T-helper 9 cell (primary cell): Measurements from ENCODE around the gene FOXD1.
"Not testable (repeated sequence)": the region's sequence is repeated elsewhere in the genome, so short reads cannot be mapped to it uniquely, and the experiment has no call there.

ENCODE experiments used
- DNase-seq: peaks from one replicate; pipeline ENCODE4 v3.0.0-alpha.2; 2020
- total RNA-seq, 2 donors: gene quantifications; one replicate each; lab custom pipeline; 2026; lab: John Stamatoyannopoulos, UW

The FOXD1 gene
- 0 to 0.21 reads per million in 2 donors for total RNA-seq

- DNase-seq: no peak
These were observed at the start of gene FOXD1 for GRCh38 chr5:73448463-73449136. Gene FOXD1 (minus strand): TSS chr5:73448777. CDS start chr5:73448362, 415 bp downstream.

- DNase-seq: no peak
These were observed 49.0 kb upstream of the FOXD1 start for GRCh38 chr5:73497497-73498056.

GRCh38 chr5:73496984-73497457, 48.4 kb upstream of the FOXD1 start:
- no peak for DNase-seq

- DNase-seq: no peak
These were observed 47.3 kb upstream of the FOXD1 start for GRCh38 chr5:73495772-73496335.

- no peak for DNase-seq
These were observed 46.1 kb upstream of the FOXD1 start for GRCh38 chr5:73494721-73495120.

GRCh38 chr5:73493421-73493820, 44.8 kb upstream of the FOXD1 start:
- no peak for DNase-seq

- DNase-seq: no peak
These were observed 42.6 kb upstream of the FOXD1 start for GRCh38 chr5:73491155-73491554.

- no peak for DNase-seq
These were observed 41.5 kb upstream of the FOXD1 start for GRCh38 chr5:73490088-73490487.

GRCh38 chr5:73488806-73489205, 40.2 kb upstream of the FOXD1 start:
- DNase-seq: no peak

GRCh38 chr5:73487815-73488214, 39.2 kb upstream of the FOXD1 start:
- no peak for DNase-seq

GRCh38 chr5:73487257-73487656, 38.7 kb upstream of the FOXD1 start:
- DNase-seq: not testable (repeated sequence)

- no peak for DNase-seq
These were observed 37.7 kb upstream of the FOXD1 start for GRCh38 chr5:73486119-73486899.

- no peak for DNase-seq
These were observed 37.1 kb upstream of the FOXD1 start for GRCh38 chr5:73485715-73486114.

GRCh38 chr5:73484511-73484910, 35.9 kb upstream of the FOXD1 start:
- DNase-seq: no peak

GRCh38 chr5:73483676-73484075, 35.1 kb upstream of the FOXD1 start:
- DNase-seq: no peak

- no peak for DNase-seq
These were observed 34.0 kb upstream of the FOXD1 start for GRCh38 chr5:73482383-73483136.

GRCh38 chr5:73480500-73480899, 31.9 kb upstream of the FOXD1 start:
- DNase-seq: no peak

GRCh38 chr5:73472116-73472515, 23.5 kb upstream of the FOXD1 start:
- no peak for DNase-seq

GRCh38 chr5:73471654-73472053, 23.1 kb upstream of the FOXD1 start:
- no peak for DNase-seq

- no peak for DNase-seq
These were observed 21.3 kb upstream of the FOXD1 start for GRCh38 chr5:73469878-73470277.

- not testable (repeated sequence) for DNase-seq
These were observed 20.1 kb upstream of the FOXD1 start for GRCh38 chr5:73468638-73469037.

- DNase-seq: no peak
These were observed 15.6 kb upstream of the FOXD1 start for GRCh38 chr5:73464016-73464745.
